Measurements from ENCODE around the gene CEP57L1.
"Not testable (repeated sequence)": the region's sequence is repeated elsewhere in the genome, so short reads cannot be mapped to it uniquely, and the experiment has no call there.

Gene CEP57L1

DNA sequence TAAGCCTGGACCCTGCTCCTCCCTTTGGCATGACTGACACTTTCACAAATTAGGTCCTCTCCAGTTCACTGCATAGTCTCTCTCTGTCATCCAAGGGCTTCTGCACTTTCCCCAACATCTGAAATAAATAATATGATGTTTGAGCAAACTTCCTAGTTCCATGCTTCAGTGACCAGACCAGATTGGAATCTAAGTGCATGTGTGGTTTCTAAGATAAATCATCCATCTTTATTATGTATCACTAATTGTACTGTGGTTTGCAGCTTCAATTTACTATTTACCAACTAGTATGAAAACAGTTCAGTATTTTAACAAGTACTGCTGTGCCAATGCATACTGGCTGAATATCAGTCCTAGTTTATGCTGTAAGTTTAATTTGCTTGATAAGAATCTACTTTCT is 19.4 kb upstream of the CEP57L1 start:
- DNase-seq = no peak

DNA sequence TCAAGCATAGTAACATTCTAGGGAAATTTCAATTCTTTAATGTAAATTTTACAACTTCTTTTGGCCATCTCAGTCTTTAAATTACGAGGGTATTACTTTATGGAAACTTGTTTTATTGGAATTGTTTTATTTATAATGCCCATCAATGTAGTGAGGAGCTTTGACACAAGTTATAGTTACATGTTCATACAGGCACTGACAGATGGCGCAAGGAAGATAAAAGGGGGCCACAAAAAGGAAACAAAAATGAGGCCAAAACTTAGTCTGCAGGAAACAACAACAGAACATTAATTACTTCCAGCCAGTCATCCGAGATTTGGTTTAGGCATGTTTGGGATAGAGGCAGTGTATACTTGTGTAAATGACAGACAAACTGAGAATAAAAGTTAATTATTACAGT is 18.9 kb upstream of the CEP57L1 start:
- DNase-seq = no peak

DNA sequence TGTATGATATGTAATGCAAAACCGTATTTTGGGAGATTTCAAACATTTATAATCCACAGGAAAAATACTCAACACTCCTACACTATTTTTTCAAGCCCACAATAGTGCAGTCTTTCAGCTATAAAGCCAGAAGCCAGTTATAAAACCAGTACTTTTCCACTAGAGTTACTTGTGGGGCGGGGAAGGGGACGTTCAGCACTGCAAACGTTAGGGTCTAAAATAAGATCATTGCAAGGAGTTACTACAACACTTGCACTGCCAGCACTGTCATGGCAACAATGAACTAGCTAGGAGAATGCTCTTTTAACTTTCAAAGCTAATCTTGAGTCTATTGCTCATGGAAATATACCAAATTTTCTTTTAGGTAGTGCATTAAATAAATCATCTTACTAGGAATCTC is 15.3 kb upstream of the CEP57L1 start:
- DNase-seq = no peak

DNA sequence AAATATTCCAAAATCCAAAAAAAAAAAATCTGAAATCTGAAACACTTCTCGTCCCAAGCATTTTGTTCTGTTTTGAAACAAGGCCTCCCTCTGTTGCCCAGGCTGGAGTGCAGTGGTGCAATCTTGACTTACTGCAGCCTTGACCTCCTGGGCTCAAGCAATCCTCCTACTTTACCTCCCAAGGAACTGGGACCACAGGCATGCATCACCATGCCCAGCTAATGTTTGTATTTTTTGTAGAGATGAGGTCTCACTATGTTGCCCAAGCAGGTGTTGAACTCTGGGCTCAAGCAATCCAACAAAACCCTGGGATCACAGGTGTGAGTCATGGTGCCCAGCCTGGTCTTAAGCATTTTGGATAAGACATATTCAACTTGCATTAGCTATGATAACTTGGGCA is 14.3 kb upstream of the CEP57L1 start:
- DNase-seq = no peak

DNA sequence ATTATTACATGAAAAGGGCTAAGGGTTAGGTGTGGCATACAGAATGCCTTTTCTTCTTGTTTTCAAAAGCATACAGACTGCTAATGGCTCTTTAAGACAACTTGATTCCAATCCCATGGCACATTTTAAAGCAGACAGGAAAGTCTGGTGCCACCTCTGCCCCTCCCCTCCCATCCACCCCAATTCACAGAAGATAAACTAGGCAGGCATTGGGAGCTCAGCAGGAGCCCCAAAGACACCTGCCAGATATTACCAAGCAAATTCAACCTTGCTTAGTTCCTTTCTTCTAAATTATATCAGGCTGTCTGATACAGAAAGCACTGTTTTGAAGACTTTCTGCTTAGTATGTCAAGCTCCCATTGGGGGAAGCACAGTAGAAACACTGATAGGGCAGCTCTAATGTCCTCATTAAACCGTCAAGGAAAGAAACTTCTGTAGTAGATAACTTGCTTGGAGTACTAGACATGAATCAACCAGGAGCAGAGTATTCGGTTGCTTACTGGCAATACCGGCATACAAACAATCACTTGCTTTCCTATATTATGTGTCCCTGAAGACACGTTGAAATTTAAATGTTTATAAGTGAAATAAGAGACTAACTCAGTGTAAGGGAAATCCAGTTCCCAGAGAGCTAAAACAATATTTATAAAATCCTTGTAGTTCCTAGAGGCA is 13.7 kb upstream of the CEP57L1 start:
- peak; percentile 33 for DNase-seq

DNA sequence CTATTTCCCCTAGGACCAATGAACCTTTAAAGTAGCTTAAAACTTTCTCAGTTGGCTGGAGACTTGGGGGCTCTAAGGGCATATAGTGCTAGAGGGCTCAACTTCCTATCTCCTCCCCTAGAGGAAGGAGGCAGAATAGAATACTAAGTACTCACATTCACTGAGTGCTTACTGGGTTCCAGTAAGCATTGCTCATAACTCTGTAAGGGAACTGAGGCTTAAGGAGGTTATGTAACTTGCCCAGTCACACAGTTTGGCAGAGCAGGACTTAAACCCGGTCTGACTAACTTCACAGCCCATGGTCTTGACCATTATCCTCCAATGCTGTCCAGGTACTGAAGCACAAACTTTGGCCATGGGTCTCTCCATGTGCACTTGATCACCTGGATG is 13.1 kb upstream of the CEP57L1 start:
- no peak for DNase-seq

DNA sequence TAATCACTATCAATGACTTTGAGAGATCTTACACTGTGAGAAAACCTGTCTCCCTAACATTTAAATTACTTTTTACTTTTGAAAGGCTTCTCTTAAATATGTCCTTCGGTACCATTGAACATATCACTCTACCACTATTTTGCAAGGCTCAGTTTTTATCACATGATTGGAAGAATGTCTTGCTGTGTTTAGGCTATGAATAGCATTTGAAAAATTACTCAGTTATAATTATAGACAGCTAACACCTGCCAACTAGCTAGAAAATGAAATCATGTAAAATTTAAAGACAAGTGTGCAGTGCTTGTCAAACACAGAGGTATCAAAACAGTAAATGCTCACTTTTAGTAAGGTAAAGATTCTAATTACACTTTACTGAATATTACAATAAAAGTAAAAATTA is 11.7 kb upstream of the CEP57L1 start:
- no peak for DNase-seq

DNA sequence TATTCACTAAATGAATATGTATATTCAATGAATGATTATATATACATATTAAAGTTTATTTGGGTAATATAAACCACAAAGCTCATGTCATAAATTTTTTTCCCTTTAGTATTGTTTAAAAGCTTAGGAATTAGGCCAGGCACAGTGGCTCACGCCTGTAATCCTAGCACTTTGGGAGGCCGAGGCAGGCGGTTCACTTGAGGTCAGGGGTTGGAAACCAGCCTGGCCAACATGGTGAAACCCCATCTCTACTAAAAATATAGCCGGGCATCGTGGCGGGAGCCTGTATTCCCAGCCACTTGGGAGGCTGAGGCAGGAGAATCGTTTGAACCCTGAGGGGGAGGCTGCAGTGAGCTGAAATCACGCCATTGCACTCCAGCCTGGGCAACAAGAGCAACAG is 11.2 kb upstream of the CEP57L1 start:
- not testable (repeated sequence) for DNase-seq

DNA sequence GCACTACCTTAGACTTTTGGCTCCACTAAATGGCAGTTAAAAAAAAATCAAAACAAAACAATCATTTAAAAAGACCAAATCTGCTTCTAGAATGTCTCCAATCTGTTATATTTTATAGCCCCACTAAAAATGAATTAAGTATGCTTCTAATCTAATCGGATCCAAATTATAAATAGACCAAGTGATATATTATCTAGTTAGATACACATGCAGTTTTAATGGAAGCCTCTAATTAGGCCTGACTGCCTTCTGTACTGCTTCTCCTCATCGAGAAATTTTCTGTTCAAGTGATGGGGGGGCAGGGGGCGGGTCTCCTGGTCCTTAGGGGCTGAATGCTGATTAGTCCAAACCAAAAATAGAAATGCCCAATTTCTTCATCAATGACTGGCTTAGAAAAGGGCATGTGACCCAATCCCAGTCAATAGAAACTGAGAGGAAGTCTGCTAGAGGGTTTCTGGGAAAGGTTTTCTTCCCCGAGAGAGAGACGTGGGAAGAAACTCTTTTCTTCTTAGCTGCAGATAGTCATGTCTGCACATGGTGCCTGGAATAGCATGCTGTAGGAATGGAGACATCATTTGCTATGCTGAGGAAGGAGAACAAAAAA is 7.5 kb upstream of the CEP57L1 start:
- no peak for DNase-seq

DNA sequence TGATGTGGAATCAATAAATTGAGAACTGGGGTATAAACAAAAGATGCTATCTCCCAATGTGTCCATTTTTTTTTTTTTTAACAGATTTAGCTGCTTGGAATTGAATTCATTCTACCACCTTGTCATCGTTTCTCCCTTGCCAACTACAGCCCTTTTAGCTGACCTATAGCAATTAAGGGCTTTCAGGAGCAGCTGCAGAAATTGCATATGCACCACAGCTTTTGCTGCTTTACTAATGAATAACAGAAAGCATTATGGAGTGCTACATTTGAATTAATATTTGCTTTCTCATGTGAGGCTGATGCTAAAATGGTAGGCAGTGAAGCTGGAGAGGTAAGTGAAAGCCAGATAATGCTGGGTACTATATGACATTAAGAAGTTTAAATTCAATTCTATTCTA is 6.3 kb upstream of the CEP57L1 start:
- peak; percentile 22 for DNase-seq

DNA sequence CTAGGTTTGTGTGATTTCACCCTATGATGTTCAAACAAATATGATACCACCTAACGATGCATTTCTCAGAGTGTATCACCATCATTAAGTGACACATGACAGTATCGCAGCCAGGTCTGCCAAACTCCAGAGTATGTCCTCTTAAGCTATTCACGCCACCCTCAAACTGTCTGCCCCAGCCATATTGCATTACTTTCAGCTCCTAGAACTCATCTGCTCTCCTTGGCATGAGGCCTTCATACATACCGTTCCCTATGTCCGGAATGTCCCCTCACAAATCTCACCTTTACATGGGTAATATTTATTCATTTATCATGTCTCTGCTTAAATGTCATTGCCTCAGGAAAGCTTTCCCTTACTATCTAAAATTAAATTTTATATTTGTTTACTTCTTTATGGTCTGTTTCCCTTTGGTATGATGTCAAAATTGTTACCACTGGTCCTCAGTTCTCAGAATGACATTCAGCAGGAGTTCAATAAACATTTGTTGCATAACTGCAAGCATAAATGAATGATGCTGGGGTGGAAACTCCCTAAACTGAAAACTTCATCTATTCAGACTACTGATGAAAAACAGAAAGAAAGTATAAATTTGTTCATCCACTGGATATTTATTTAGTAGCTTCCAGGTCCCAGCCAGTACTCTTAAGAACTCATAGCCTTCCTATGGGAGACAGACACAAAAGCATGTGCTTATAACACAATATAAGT is 3.8 kb upstream of the CEP57L1 start:
- no peak for DNase-seq

DNA sequence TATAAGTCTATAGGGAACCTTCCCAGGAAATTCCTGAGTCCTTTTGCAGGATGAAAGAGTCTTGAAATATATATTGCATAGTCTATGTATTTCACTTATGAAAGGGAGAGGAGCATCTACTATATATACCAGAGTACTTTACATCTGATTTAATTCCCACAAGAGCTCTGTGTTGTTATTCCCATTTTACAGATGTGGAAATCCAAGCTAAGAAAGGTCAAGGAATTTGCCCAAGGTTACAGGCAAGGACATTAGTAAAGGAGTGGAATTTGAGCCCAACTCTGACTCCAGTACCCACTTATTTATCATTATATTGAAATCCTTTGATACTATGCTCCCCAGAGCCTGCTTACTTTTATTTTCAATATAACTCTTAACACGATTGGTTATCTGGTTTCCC is 3.2 kb upstream of the CEP57L1 start:
- no peak for DNase-seq

DNA sequence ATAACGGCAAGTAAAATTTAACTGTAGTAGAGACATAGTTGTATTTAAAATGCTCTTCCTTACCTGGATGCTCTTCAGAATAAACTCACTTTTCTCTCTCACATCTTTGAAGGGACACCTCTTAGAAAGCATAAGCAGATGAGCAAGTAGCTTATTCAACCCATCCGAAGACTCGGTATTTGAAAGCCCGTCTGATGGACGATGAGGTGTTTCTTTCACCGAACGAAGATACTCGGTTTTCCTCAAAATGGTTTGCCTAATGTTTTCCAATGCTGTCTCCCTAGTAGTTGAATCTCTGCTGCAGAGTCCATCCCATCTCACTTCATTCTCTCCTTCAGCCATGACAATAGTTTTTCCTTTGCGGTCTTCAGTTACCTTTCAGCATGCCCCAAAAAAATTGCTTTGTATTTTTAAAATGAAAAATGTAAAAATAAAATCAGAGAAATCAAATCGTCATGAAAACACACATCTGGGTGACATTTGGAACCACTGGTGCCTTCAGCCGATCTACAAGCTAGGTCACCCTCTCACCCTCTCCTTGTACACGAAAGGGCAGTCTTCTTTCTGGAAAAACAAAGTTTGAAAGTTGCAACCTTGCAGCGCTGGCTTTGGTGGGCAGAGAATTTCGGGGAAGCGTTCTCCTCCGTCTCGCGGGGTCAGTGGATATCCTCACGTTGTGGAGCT is 1.4 kb upstream of the CEP57L1 start:
- DNase-seq = peak; percentile 20

DNA sequence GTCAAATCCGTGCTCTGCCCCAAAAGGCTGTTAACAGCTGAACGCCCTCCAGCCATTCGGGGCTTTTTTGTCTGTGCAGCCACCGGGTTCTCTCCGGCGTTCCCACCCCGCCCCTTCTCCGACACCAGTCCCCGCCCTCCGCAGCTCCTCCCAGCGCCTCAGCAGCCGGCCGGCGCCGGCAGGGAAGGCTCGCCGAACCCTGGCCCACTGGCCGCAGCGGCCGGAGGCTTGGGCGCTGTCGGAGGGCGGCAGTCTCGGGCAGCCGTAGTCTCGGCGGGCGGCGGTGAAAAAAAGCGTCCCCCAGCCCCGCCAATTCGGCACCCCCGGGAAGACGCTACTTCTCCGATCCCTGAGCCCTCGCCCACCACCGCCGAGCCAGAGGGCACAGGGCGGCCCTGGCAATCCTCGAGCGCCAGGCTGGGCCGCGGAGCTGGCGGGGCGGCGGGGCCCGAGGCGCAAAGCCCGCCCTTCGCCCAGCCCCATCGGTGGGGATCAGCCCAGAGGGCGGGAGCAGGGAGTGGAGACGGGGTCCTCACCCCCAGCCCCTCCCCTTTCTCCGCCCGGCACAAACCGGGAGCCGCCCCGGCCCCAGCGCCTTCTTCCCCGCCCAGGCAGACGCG is 781 bp upstream of the CEP57L1 start, which contains the start of gene SESN1:
Gene SESN1 (minus strand): TSS at position 431 of the 620 bp plus-strand sequence. CDS start 773 bp downstream, outside the sequence.
- DNase-seq = peak; percentile 98

DNA sequence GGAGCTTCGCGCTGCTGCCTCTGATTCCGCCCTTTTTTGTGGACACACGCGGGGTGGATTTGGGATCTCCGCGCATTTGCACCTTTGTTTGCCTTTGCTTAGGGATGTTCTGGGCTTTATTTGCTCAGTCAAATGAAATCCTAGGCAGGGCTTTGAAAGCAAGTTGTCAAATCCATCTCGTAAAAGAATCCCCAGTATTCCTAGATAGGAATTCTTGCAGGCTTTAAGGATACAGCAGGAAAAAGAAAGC is 453 bp downstream of the CEP57L1 start:
- peak; percentile 74 for DNase-seq

DNA sequence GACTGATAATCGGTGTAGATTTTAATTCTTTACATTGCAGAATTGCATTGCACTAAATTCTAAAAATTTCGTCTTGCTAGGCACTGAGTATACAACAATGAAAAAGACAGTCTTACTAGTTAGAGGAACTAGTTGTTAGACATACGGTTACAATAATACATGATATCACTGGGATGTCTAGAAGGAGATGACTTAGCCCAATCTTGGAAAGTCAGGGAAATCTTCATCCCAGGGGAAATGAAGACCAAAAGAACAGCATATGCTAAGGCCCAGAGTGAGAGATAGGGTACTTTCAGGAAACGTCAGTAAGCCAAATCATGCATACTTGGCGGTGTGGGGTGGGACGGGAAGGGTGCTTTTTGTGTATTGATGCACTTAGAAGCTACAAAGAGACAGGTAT is 901 bp downstream of the CEP57L1 start:
- DNase-seq = no peak

DNA sequence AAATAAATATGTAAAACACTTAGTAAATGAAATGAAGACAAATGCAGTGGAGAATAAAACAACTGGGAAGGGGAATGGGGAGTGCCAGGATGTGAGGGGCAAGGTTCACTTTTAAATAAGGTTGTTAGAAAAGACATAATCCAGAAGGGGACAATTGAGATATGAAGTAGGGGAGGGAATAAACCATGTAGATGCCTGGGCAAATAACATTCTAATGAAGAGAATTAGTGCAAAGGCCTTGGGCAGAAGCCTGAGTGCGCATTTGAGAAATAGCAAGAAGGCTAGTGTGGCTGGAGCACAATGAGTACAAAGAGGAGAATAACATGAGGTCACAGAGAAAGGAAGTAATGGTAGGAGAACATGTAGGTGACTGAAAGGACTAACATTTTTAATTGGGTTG is 2.4 kb downstream of the CEP57L1 start:
- no peak for DNase-seq

DNA sequence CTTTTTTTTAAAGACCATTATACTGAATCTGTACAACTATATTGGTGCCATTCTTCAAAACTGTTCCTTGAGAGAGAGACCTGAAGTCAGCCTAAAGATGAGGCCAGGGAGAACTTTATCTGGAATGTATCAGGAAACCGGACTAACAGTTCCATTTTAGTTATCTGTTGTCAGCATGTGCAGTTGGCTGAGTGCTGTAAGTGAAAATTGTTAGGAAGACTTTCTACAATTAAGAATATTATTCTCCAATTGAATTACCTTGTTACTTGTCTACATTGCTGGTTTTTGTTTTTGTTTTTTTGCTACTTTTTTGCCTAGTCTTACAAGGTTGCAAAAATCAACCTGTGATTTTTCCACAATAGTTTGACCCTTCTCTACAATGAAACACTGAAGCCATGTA is 7.5 kb downstream of the CEP57L1 start:
- no peak for DNase-seq

DNA sequence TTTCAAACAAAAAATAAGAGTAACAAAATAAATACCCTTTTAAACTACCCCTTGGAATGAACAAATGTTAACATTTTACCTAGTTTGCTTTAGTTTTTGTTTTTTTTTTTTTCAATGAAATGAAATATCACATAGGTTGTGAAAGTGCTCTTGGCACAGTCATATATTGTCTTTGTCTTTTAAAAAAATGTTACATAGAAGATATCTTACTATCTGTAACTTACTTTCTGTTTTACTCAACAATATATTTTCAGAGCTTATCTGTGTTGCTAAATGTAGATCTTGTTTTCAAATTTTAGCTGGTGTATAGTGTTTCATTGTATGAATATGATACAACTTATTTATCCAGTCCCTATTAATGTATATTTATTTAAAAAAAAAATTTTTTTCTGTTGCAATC is 8.6 kb downstream of the CEP57L1 start:
- DNase-seq = no peak

DNA sequence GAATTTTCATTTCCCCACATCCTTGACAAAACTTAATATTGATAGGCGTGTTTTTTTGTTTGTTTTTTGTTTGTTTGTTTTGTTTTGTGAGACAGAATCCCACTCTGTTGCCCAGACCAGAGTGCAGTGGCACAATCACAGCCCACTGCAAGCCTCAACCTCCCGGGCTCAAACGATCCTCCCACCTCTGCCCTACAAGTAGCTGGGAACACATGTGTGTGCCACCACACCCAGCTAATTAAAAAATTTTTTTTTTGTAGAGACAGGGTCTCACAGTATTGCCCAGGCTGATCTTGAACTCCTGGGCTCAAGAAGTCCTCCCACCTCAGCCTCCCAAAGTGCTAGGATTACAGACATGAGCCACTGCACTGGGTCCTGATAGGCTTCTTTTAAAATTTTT is 9.2 kb downstream of the CEP57L1 start:
- DNase-seq = no peak

DNA sequence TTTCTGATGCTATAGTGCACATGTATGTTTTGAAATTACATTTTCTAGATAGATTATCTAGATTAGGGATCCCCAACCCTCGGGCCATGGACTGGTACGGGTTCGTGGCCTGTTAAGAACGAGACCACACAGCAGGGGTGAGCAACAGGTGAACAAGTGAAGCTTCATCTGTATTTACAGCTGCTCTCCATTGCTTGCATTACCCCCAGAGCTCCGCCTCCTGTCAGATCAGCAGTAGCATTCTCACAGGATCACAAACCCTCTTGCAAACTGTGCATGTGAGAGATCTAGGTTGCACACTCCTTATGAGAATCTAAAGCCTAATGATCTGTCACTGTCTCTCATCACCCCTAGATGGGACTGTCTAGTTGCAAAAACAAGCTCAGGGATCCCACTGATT is 10.4 kb downstream of the CEP57L1 start:
- no peak for DNase-seq

DNA sequence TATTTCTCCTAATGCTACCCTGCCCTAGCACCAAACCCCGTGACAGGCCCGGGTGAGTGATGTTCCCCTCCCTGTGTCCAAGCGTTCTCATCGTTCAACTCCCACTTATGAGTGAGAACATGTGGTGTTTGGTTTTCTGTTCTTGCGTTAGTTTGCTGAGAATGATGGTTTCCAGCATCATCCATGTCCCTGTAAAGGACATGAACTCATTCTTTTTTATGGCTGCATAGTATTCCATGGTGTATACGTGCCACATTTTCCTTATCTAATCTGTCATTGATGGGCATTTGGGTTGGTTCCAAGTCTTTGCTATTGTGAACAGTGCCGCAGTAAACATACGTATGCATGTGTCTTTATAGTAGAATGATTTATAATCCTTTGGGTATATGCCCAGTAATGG is 14.4 kb downstream of the CEP57L1 start:
- not testable (repeated sequence) for DNase-seq

DNA sequence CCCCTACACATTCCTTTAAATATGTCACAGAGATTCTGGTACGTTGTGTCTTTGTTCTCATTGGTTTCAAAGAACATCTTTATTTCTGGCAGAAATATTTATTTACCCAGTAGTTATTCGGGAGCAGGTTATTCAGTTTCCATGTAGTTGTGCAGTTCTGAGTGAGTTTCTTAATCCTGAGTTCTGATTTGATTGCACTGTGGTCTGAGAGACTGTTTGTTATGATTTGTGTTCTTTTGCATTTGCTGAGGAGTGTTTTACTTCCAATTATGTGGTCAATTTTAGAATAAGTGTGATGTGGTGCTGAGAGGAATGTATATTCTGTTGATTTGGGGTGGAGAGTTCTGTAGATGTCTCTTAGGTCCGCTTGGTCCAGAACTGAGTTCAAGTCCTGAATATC is 17.4 kb downstream of the CEP57L1 start:
- not testable (repeated sequence) for DNase-seq

All from NCI-H146 (cell line).